HG03520 (cell line): ENCODE results near the gene TOMM7.

Experiments used
- ATAC-seq: cut with Tn5 transposase; IDR thresholded peaks from one replicate; pipeline ENCODE4 v1.9.1; 2021; ENCODE audit warnings: mild to moderate bottlenecking, moderate library complexity; ENCODE audit not compliant: unreplicated experiment

The TOMM7 gene

DNA sequence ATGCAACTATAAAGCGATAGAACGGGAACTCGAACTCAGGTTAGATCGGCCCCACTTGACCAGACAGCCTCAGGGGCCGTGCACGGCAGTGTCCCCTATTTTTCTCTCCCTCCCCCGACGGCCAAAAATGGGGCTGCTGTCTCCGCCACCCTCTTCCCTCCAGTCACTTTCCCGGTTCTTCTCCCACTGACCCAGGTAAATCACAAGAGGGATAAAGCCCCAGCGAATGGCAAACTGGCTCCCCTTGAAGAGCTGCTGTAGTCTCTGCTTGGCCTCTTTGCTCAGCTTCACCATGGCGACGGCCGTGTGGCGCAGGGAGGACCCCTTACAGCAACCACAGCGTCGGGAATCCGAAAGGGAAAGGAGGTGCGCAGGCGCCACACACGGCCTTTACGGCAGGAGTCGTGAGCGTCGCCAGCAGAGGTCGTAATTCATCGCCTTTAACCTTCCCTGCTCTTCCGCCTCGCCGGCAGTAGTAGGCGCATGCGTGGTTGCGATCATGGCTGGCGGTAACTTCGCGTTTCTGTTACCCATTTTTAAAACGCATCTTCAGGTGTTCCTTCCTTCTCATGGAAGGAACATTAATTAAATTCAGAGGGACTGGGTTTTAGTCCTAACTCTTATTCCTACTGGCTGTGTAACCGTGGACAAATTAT lies at the start of gene TOMM7:
Gene TOMM7, minus strand, starts transcription at position 364 of the 656 bp plus-strand sequence. Its CDS starts 70 bp downstream, at position 294.
- ATAC-seq, result peak; percentile 78

DNA sequence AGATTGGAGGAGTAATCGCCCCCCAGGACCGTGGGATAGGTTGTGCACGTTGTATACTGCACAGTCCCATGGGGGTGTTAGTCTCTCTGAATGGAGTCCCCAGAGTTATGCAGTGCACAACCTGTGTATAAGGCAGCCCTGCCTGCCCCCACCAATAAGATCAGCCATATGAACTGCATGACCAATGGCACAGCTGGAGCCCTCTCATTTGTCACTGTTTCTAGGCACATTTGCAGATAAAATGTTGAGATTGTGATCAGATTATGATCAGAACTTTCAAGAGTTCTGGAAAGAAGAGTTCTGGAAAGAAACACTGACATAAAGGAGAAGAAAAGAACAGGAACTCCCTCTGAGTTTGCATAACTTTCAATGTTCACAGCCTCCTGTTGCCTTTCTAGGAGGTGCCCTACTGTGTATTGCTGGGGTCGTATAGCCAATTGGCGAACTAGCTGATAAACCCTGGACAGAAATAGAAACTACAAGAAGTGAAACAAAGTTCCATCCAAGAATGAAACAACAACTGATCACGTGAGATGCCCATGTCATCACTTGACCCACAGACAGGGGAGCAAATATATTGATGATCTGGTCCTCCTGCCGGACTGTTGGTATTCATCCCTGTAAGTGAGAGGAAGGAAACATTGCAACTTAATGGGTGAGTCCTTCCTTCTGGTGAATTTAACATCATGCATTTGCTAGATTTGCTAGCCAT lies 49.6 kb upstream of the TOMM7 start:
- peak; percentile 99 for ATAC-seq

- ATAC-seq, result no peak
Measured at GRCh38 chr7:22871661-22872060, 49.0 kb upstream of the TOMM7 start.

- no peak for ATAC-seq
Measured at GRCh38 chr7:22868509-22868908, 45.9 kb upstream of the TOMM7 start.

DNA sequence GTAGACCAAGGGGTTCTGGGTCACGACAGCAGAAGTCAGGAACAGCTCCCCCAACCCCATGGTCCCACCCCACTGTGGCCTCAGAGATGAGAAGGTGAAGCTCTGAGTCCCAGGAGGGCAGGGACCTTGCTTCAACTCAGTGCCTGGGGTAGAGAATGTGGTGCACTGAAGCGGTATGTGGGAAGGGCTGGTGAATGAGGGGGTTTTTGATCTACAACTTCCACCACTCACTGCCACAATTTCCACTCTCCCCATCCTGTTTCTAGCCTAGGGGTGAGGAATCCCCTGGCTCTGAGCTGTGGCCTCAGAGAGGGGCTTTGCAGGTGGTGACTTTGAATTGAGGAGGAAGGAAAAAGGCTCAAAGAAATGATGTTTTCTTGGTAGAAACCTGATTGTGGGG lies 44.9 kb upstream of the TOMM7 start:
- no peak for ATAC-seq

DNA sequence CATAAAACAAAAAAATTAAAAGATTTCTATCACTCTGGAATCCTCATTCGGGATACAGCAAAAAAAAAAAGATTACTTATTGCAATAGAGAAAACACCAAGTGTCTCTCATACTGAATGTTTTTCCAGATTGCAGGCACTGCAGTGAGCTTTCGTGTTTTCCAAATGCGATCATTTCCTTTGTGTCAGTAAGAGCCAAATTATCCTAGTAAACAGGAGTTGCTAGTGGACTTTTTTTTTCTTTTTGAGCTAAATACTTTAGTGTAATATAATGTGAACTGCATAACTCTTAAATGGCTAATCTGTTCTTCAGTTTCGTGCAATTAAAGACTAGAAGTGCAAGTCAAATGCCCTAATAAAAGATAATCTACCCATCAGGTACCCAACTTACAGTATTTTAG lies 44.4 kb upstream of the TOMM7 start:
- ATAC-seq, result no peak

- ATAC-seq, result no peak
Measured at GRCh38 chr7:22865602-22865960, 42.9 kb upstream of the TOMM7 start.

DNA sequence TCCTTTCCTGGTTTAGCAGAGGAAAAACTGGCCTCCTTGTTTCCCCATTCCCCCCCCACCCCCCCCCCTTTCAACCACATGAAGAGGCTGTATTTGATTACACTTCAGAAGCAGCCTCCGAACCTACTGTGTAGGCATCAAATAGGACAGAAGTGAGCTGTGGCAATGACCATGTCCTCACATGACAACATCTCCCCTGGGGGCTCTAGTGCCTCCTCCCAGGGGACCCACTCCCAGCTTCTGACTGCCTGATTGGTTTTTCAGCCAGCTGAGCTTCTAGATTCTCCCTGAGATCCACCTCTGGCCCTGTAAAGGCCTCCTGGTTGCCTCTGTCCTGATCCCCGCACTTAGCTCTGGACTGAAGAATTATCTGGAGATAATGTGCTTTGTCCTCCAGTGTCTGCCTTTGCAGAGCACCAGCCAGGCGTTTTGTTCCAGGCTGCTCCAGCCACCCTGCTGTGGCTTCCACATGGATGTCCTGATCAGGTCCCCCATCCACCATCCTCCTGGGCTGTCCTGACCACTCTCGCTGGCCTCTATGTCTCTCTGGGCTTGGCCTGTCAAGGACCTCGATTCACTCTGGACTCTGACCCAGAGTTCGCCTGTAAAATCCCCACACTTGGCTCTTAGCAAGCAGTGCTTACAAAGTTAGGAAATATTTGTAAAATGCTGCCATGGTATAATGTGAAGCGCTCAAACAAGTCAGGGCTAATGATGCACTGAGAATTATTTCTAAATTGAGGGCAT lies 42.4 kb upstream of the TOMM7 start:
- no peak for ATAC-seq

DNA sequence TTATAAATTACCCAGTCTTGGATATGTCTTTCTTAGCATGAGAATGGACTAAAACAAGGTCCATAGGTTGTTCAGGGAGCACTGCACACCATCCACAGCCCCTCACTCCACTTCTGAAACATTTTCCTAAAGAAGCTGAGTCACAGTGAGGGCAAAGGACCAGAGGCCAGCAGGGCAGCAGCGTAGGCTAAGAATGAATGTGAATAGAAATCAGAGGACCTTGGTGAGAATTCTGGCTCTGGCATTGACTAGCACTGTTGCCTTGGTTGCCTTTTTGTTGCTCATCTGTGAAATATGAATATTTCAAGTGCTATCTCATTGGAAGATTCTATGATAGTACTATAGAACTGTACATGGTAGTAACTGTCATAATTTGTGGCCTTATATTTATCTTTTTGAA lies 41.7 kb upstream of the TOMM7 start:
- no peak for ATAC-seq

DNA sequence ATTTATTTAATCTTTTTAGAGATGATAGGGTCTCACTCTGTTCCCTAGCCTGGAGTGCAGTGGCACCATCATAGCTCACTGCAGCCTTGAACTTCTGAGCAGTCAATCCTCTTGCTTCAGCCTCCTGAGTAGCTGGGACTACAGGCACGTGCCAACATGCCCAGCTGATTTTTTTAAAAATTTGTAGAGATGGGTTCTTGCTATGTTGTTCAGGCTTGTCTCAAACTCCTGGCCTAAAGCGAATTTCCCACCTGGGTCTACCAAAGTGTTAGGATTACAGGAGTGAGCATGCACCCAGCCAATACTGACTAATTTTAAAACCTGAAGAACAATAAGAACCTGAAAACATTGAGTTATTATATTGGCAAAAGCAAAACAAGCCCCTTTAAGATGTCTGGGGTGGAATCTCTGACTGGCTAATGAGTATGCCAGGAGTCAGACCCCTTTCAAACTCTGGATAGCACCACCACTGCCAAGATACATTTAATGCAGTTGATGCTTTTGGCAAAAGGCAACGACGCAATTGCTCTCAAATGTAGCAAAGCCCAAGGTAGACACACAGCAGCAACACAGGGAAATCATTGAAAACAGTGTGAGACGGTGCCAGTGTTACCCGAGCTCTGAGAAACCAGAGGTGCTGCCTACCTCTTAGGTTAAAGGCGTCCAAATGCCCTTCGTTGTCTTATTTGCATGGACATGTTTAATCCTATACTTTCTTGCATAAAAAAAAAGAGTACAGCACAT lies 40.7 kb upstream of the TOMM7 start:
- no peak for ATAC-seq

DNA sequence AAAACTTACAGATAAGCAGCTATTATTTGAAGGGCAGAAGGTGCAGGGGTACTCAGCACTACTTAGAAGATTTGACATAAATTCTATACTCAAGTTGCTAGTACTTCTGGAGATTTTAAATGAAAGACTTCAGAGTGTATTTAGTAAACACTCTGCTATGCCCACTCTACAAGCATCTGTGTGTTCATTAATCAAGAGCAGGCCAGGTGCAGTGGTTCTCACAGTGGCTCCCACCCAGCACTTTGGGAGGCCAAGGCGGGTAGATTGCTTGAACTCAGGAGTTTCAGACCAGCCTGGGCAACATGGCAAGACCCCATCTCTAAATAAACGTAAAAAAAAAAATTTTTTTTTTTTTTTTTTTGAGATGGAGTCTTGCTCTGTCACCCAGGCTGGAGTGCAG lies 38.9 kb upstream of the TOMM7 start:
- ATAC-seq, result no peak

- ATAC-seq, result no peak
Measured at GRCh38 chr7:22860784-22861482, 38.3 kb upstream of the TOMM7 start.

DNA sequence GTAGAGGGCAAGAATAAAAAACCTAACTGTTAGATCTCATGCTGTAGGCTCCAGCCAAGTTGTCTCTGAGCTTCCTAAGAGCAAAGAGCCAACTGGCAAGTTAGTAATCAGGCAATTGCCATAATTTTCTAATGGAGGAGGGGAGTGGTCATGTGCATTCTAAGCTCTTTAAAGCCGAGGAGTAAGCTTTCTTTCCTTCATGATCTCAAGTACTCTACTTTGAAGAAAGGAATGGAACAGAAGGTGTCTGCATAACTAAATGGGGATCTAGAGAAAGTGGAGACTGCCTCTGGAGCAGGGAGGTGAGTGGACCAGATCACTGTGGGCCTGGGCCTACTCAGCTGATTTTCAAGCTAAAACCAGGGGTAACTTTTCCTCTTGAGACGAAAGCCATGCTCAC lies 37.7 kb upstream of the TOMM7 start:
- no peak for ATAC-seq

- no peak for ATAC-seq
Measured at GRCh38 chr7:22859641-22860290, 37.1 kb upstream of the TOMM7 start.

DNA sequence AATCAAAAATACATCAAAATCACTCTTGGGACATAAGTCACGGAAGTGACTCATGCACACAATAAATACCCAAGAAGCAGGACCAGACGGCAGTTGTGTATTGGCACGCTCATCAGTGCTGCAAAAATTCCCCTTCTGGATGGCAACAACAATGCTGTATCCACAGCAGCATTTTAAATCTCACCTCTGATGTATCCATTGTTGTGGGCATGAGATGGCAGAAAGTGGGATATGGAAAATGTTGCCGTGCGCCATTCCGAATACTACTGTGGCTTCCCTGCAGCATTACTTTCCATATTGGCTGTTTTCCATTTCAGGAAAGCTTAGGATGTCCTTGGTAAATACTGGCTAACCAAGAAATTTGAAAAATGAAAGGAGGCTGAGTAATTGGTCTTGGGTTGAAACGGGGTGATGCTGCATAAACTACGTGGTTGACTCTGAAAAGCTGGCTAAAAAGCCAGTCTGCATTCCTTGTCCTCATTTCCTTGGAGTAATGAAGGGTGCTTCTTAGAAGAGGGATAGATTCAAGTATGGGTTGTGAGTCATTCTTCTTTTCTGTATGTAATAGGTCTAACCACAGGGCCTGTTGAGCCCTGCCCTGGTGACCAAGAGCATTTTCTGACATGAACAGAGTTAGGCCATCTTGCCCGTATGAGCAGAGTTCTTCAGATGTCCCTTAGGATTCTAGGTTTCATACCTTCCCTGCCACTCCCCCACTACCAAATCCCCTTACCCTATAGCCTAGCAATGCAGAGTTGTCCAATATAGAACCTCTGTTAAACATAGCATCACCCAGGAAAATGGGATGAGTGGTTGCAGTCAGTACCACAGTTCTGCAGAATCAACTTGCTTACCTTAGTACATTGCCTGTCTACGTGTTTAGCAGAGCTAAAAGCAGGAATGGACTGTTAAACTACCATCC lies 36.3 kb upstream of the TOMM7 start:
- ATAC-seq, result no peak

DNA sequence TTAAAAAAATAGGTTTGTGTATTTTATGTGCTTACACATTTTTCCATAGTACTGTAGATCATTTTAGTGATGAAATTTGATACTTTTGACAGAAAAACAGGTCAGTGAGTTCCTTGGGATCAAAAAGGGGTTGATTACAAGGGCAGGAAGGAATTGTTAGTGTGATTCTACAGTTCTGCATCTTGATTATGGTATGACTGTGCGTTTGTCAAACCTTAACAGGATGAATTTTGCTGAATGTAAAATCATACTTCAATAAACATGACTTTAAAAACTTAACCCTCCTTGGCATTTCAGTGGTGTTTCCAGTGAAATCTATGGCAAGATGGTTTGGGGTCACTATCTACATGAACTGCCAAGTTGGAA lies 35.6 kb upstream of the TOMM7 start:
- no peak for ATAC-seq

GRCh38 chr7:22856416-22856815 lies 33.8 kb upstream of the TOMM7 start:
- ATAC-seq, result no peak

DNA sequence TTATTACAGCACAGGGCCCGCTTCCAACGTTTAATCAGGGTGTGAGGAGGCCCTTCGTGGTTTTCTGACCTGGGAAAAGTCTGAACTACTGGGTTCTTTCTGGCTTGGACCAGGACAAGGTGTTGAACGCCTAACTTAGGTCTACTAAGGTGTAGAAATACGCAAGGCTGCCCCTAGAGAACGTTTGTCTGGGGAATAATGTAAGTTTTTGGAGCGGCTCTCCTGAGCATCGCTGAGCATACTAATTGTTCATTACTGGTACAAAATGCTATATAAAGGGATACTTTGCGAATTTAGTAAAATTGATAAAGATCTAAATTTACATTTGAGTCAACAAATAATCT lies 32.4 kb upstream of the TOMM7 start:
- ATAC-seq, result peak; percentile 12
